GM18499 (cell line): ENCODE data around the gene PAGR1.
A peak's percentile ranks its signal among the peaks of the same experiment; 100 is the strongest.
"Not testable (repeated sequence)": the region's sequence is repeated elsewhere in the genome, so short reads cannot be mapped to it uniquely, and the experiment has no call there.

Experiments used
- ATAC-seq: cut with Tn5 transposase; IDR thresholded peaks from one replicate; pipeline ENCODE4 v1.9.1; 2021; ENCODE audit warnings: moderate number of reproducible peaks; ENCODE audit not compliant: insufficient read depth, unreplicated experiment

PAGR1 gene

DNA sequence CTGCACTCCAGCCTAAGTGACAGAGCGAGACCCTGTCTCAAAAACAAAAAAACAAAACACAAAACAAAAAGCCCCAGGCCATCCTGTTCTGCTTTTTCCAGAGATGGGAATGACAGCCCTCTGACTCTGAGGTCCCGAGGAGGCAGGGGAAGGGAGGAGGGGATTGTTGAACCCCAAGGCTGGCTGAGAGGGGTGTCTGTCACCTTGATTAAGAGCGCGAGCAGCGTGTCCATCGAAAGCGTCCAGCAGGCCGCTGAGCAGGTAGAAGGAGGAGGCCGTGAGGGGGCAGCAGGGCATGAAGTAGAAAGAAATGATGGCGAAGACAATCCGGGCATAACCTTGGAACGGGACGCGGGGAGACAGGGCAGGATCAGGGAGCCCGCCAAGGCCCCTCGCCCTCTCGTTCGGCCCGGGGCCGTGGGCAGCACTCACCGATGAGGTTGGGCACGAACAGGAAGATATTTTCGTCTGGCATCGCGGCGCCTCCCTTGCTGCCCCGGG, 46.5 kb downstream of the PAGR1 start:
- no peak for ATAC-seq

DNA sequence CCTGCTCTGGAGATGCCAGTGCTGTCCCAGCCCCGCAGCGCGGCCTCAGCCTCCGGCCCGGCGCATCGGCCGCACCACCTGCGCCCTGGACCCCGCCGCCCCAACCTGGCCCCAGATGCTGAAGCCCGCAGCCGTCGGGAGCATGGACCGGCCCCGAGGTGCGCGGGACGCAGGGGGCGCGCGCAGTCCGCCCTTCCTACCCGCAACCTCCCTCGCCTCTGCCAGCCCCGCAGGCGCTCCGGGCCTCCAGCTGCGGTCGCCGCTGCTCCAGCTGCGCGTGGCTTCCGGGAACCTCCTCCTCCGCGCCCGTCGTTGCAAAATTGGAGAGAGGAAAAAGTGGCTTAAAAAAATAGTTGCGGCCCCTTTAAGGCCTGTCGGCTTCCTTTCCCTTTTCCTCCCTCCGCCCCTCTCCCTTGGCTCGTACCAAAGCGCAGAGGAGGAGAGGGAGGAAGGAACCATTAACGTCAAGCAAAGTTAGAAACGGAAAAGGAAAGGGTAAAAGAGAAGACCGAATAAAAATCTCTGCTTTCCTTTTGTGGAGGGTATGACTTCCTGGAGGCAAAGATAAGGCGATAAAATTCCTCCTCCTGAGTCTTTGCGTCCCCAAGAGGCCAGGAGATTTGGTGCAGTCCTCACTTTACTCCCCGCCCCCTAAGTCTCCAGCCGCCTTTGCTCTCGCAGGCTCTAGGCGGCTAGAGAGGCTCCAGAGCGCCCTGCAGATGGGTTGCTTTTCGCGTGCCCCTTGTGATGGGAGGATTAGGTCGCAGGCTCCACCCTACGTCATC, 47.1 kb downstream of the PAGR1 start, which contains the start of gene CDIPT:
CDIPT (minus strand) TSS at position 343 of the 785 bp plus-strand sequence. CDS start 369 bp downstream, outside the sequence.
- peak; percentile 82 for ATAC-seq

DNA sequence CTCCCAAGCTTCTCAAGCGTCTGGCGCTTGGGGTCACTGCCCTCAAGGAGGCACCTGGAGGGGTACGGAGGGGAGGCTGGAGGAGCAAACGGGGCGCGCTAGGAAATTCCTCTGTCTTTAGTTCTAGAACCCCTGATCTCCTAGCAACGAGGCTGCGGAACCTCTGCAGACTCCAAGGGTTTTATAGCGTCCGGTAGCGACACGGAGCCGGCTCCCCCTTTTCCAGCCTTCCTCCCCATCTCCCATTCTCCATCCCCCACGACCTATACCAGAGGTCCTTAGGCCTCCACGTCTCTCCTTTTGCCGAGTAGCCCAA, 47.7 kb downstream of the PAGR1 start:
- no peak for ATAC-seq

DNA sequence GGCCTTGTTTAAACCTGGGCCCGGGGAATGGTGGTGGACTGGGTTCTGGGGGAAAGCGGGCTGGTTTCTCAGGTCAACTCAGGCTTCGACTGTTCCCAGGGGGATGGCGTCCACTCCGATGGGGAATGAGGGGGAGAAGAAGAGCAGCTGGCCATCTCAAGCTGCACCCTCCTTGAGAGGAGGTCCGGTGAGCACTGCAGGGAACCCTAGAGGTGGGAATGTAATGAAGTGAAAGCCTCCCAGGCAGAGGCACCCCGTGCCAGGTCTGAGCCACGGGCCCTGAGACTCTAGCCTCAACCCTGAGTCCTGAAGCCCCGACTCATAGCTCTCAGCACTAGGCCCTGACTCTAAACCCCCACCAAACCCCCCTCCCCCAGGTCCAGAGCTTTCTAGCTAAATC, 48.3 kb downstream of the PAGR1 start:
- no peak for ATAC-seq

DNA sequence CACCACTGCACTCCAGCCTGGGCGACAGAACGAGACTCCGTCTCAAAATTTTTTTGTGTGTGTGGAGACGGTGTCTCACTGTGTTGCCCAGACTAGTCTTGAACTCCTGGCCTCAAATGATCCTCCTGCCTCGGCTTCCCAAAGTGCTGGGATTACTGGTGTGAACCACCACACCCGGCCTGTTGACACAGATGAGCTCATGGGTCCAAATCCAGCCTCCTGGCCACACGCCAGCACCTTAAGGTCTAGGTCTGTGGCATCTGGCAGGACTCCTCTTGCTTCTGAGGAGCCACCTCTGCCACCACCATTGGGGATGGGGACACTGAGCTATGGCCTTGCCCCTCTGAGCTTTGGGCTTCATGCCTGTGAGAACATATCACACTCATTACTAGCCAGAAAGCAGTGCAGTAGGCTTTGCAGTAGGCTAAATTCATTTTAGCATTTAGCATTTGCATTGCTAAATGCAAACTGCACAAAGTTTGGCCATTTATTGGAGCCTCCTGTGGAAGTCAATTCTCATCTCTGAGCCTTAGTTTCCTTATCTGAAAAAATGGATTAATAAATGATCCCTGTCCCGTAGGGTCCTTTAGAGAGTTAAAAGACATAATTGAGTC, 52.6 kb downstream of the PAGR1 start:
- ATAC-seq: no peak

DNA sequence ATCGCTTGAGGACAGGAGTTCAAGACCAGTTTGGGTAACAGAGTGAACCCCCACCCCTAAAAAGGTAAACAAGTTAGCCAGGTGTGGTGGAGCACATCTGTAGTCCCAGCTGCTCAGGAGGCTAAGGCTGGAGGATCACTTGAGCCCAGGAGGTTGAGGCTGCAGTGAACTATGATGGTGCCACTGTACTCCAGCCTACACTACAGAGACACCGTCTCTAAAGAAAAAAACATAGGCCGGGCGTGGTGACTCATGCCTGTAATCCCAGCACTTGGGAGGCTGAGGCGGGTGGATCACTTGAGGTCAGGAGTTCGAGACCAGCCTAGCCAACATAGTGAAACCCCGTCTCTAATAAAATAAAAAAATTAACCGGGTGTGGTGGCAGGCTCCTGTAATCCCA, 53.1 kb downstream of the PAGR1 start:
- ATAC-seq: not testable (repeated sequence)
